B cell (primary cell): Measurements from ENCODE around the gene CRIM1. TPM values are rescaled to one million over a fixed set of nuclear protein-coding genes. Genes with fewer than 3 reads are reported as not detected.

Experiments used
- ATAC-seq: fragments of 200-7000 bp; cut with Tn5 transposase; one replicate; pipeline ENCODE4 v1.10.0; 2021; ENCODE audit warnings: low read depth, mild to moderate bottlenecking, moderate number of reproducible peaks, moderate library complexity
- CTCF ChIA-PET: fragments of 350-600 bp; sonication (Branson Sonifier 250); formaldehyde crosslinking; loops from one replicate; lab custom pipeline; 2021; ENCODE audit warnings: antibody characterized with exemption, inconsistent platforms; lab: Charles Lee
- POLR2A ChIA-PET: fragments of 350-600 bp; sonication (Branson Sonifier 250); formaldehyde crosslinking; loops from one replicate; lab custom pipeline; 2021; ENCODE audit warnings: antibody characterized with exemption; lab: Charles Lee
- DNase-seq: peaks from one replicate; pipeline ENCODE4 v3.0.0; 2013
- H2AFZ ChIP-seq: 2 replicates; pipeline ENCODE4 v1.6.1; 2012; ENCODE audit warnings: mild to moderate bottlenecking, low read depth, low read length; ENCODE audit not compliant: insufficient read depth, poor library complexity, severe bottlenecking
- H3K27ac ChIP-seq, 2 donors: 1 replicate in 1 of 2; 2 replicates in 1 of 2; pipeline ENCODE4 v1.5.1; 2012 to 2013; ENCODE audit warnings: low read length in 2 of 2, mild to moderate bottlenecking in 2 of 2, moderate library complexity in 1 of 2
- H3K27me3 ChIP-seq, 4 experiments: fragments of 200-600 bp in 1 of 4; sonication (generic) in 1 of 4; replicated peaks in 1 of 4; 1 replicate in 2 of 4; 2 replicates in 2 of 4; pipeline versions ENCODE4 v1.6.1 to v1.7.0; 2013 to 2016; ENCODE audit warnings: low read length in 3 of 4, mild to moderate bottlenecking in 2 of 4, mixed read lengths in 1 of 4, moderate library complexity in 1 of 4; ENCODE audit not compliant: insufficient read depth in 4 of 4, control insufficient read depth in 3 of 4; ENCODE audit errors: control extremely low read depth in 1 of 4
- H3K36me3 ChIP-seq, 2 experiments: replicated peaks in 1 of 2; 1 replicate in 1 of 2; 2 replicates in 1 of 2; pipeline versions ENCODE4 v1.6.1 to v1.7.1; 2013; ENCODE audit warnings: low read length in 1 of 2; ENCODE audit not compliant: insufficient read depth in 2 of 2, control insufficient read depth in 1 of 2; ENCODE audit errors: control extremely low read depth in 1 of 2, extremely low read depth in 1 of 2
- H3K4me1 ChIP-seq, 2 donors: fragments of 200-600 bp in 1 of 2; sonication (generic) in 1 of 2; 1 replicate in 1 of 2; 2 replicates in 1 of 2; pipeline versions ENCODE4 v1.5.1 to v1.6.1; 2013 to 2017; ENCODE audit warnings: low read length in 2 of 2; ENCODE audit not compliant: control insufficient read depth in 2 of 2, insufficient read depth in 2 of 2
- H3K4me2 ChIP-seq: replicated peaks from 2 replicates; pipeline ENCODE3; 2012; ENCODE audit warnings: mild to moderate bottlenecking, low read depth, low read length; ENCODE audit not compliant: poor library complexity, severe bottlenecking
- H3K4me3 ChIP-seq, 5 experiments: fragments of 200-600 bp in 1 of 5; sonication (generic) in 1 of 5; 1 replicate in 3 of 5; 2 replicates in 2 of 5; pipeline versions ENCODE4 v1.5.1 to v1.7.0; 2011 to 2016; ENCODE audit warnings: low read length in 4 of 5, mild to moderate bottlenecking in 4 of 5, low read depth in 2 of 5, control low read depth in 1 of 5, moderate library complexity in 1 of 5; ENCODE audit not compliant: insufficient read depth in 1 of 5; ENCODE audit errors: control extremely low read depth in 1 of 5, extremely low read depth in 1 of 5
- H3K79me2 ChIP-seq: fragments of 200-600 bp; sonication (generic); one replicate; pipeline ENCODE4 v1.6.0; 2016; ENCODE audit warnings: low read length; ENCODE audit not compliant: control insufficient read depth, insufficient read depth
- H3K9ac ChIP-seq: fragments of 200-600 bp; sonication (generic); 2 replicates; pipeline ENCODE4 v1.6.1; 2017; ENCODE audit warnings: mild to moderate bottlenecking, low read length, moderate library complexity
- H3K9me3 ChIP-seq, 3 donors: one replicate each; pipeline versions ENCODE4 v1.6.1 to v1.7.1; 2013; ENCODE audit warnings: low read length in 2 of 3; ENCODE audit not compliant: control insufficient read depth in 2 of 3, insufficient read depth in 1 of 3; ENCODE audit errors: control extremely low read depth in 1 of 3
- H4K20me1 ChIP-seq: 2 replicates; pipeline ENCODE4 v1.6.0; 2012; ENCODE audit warnings: mild to moderate bottlenecking, low read length; ENCODE audit not compliant: insufficient read depth, control insufficient read depth, poor library complexity, severe bottlenecking
- H3K27ac Mint-ChIP-seq: one replicate; pipeline ENCODE4 v1.8.0; 2021; ENCODE audit warnings: mixed read lengths
- H3K27me3 Mint-ChIP-seq: one replicate; pipeline ENCODE4 v1.8.0; 2021; ENCODE audit warnings: mixed read lengths
- H3K4me1 Mint-ChIP-seq: one replicate; pipeline ENCODE4 v1.8.0; 2021; ENCODE audit warnings: mixed read lengths
- H3K4me3 Mint-ChIP-seq: one replicate; pipeline ENCODE4 v1.8.0; 2021; ENCODE audit warnings: mixed read lengths
- H3K9me3 Mint-ChIP-seq: one replicate; pipeline ENCODE4 v1.8.0; 2022; ENCODE audit warnings: mixed read lengths; ENCODE audit not compliant: insufficient read depth
- EZH2 ChIP-seq: IDR thresholded peaks from 2 replicates; pipeline ENCODE4 v1.6.1; 2012; ENCODE audit warnings: borderline replicate concordance, low read depth, mild to moderate bottlenecking, moderate library complexity, low read length; ENCODE audit not compliant: insufficient read depth, poor library complexity, severe bottlenecking
- WGBS: methylation state at CpG from one replicate; pipeline ENCODE4 v1.1.5; 2013; ENCODE audit warnings: missing lambda C conversion rate; ENCODE audit not compliant: insufficient coverage; 5-methylcytosine and 5-hydroxymethylcytosine counted together
- intact Hi-C: fragments of 100-400 bp; cut with micrococcal nuclease; formaldehyde crosslinking; loops from one replicate; pipeline ENCODE4 v1.10.0; 2022
- polyA plus RNA-seq: library from polyadenylated mRNA; depleted of rRNA; stranded (reverse); fragments of >200 nt; gene quantifications from 2 replicates; pipeline ENCODE4 v1.2.3, GENCODE V29; 2012
- total RNA-seq, 2 donors: library from RNA; stranded (reverse); fragments of 120-200 nt in 1 of 2; gene quantifications; 1 replicate in 1 of 2; 2 replicates in 1 of 2; pipeline versions ENCODE4 v1.2.3 to v1.2.4, GENCODE V29; 2013 to 2022
- TF ChIP-seq, protein P1 (sequence below): fragments of 200-600 bp; IDR thresholded peaks from one replicate; pipeline ENCODE4 v1.8.0; 2022; ENCODE audit warnings: antibody characterized with exemption, mild to moderate bottlenecking

CRIM1 gene
- total and polyA plus RNA-seq, 2 donors (not counting 1 experiment from before 2014, with no cell fraction given): 1.3 to 5.0 TPM

DNA sequence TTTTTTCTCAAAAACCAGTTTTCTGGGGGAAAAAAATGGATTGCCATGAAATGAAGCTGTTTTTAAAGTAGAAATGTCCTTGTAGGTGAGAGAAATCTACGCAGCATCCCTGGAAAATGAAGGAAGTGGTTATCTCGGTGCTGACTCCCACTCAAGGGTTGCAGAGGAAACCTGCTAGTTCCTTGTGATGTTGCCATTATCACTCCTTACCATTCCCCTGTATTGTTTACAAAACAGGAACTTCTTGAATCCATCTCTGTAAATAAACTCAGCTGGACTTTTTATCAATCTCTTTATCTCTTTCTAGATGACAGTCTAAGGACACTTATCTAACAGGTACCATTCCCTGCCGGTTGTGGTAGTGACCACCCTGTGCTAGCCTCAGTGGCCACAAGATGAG, 181.2 kb downstream of the CRIM1 start:
- H3K27ac ChIP-seq: no peak overlapping the region
- H3K9ac ChIP-seq: no peak overlapping the region
- H3K4me1 Mint-ChIP-seq: no peaks in the 10 kb centered on the region
- no peak overlapping the region for H2AFZ ChIP-seq
- H3K79me2 ChIP-seq: no peaks in the 10 kb centered on the region
- intact Hi-C loops: no loop called here
- no peak overlapping the region for H3K27ac Mint-ChIP-seq
- H3K4me3 Mint-ChIP-seq: no peak overlapping the region
- CTCF ChIA-PET: no interaction called here
- no peak for ATAC-seq
- TF ChIP-seq, protein P1, sequence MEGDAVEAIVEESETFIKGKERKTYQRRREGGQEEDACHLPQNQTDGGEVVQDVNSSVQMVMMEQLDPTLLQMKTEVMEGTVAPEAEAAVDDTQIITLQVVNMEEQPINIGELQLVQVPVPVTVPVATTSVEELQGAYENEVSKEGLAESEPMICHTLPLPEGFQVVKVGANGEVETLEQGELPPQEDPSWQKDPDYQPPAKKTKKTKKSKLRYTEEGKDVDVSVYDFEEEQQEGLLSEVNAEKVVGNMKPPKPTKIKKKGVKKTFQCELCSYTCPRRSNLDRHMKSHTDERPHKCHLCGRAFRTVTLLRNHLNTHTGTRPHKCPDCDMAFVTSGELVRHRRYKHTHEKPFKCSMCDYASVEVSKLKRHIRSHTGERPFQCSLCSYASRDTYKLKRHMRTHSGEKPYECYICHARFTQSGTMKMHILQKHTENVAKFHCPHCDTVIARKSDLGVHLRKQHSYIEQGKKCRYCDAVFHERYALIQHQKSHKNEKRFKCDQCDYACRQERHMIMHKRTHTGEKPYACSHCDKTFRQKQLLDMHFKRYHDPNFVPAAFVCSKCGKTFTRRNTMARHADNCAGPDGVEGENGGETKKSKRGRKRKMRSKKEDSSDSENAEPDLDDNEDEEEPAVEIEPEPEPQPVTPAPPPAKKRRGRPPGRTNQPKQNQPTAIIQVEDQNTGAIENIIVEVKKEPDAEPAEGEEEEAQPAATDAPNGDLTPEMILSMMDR: no peak
- no peak for TF ChIP-seq EZH2
- H3K9me3 ChIP-seq: no peaks in the 10 kb centered on the region
- peaks cover 0 to 1% of the 10 kb centered on the region in 2 experiments for H3K36me3 ChIP-seq
- no peaks in the 10 kb centered on the region for H3K27me3 ChIP-seq
- no peaks in the 10 kb centered on the region for H3K4me1 ChIP-seq
- H3K4me2 ChIP-seq: no peak overlapping the region
- no peak for DNase-seq
- no peak overlapping the region for H3K4me3 ChIP-seq
- WGBS: 60% methylated on average over 2 of the region's 3 CpGs
- H3K9me3 Mint-ChIP-seq: no peaks in the 10 kb centered on the region
- POLR2A ChIA-PET: no interaction called here
- no peaks in the 10 kb centered on the region for H4K20me1 ChIP-seq
- H3K27me3 Mint-ChIP-seq: no peaks in the 10 kb centered on the region

DNA sequence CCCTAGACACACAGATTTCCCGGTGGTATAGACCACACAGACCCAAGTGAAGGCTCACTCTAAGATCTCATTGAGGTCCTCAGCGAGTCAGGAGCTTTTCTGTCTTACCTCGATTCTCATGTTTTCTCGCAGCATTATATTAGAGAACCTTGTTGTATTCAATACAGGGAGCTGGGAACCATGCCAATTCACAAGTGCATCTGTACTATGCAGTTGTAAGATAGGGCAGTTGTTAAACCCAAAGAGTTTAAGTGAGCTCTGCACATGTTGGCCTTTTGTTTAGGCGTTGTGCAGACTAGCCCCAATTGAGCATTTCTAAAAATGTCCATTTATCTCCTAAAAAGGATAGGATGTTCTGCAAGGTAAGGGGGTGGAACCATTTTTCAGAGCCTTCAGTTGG, 182.8 kb downstream of the CRIM1 start:
- Histone ChIP-seq H3K4me3 (no peak overlapping the region), H3K4me2 (no peak overlapping the region), H3K4me1 (no peaks in the 10 kb centered on the region), H3K36me3 (no peaks in the 10 kb centered on the region), H3K27ac (no peak overlapping the region), H3K9me3 (no peaks in the 10 kb centered on the region), H4K20me1 (no peaks in the 10 kb centered on the region), H3K79me2 (no peaks in the 10 kb centered on the region), H3K27me3 (no peaks in the 10 kb centered on the region), H2AFZ (no peak overlapping the region), H3K9ac (no peak overlapping the region)
- Mint-ChIP-seq H3K27me3 (no peaks in the 10 kb centered on the region), H3K27ac (no peak overlapping the region), H3K9me3 (no peaks in the 10 kb centered on the region), H3K4me3 (no peak overlapping the region), H3K4me1 (no peaks in the 10 kb centered on the region)
- ATAC-seq (no peak), DNase-seq (no peak)
- intact Hi-C loops: no loop called here
- CTCF ChIA-PET: no interaction called here
- no peak for TF ChIP-seq EZH2
- TF ChIP-seq, protein P1: no peak
- WGBS: no CpG with 5 or more reads among the region's 5 CpGs
- POLR2A ChIA-PET: no interaction called here
